Coronary artery (tissue), 2 donors: ENCODE data around the gene FASN.

Source experiments
- DNase-seq: peaks from one replicate; pipeline ENCODE4 v3.0.0-alpha.2; 2017; ENCODE audit warnings: low spot score
- H3K27ac ChIP-seq, 2 donors: fragments of 200-600 bp; sonication (generic); one replicate each; pipeline ENCODE4 v1.5.1; 2016 to 2019
- H3K4me3 ChIP-seq: fragments of 200-600 bp; sonication (generic); 2 replicates; pipeline ENCODE4 v1.5.1; 2016; ENCODE audit warnings: mild to moderate bottlenecking, moderate library complexity
- TF ChIP-seq, protein P1 (sequence below): fragments of 200-600 bp; sonication (generic); IDR thresholded peaks from one replicate; pipeline ENCODE4 v1.5.1; 2019; ENCODE audit warnings: antibody characterized with exemption

Gene FASN

DNA sequence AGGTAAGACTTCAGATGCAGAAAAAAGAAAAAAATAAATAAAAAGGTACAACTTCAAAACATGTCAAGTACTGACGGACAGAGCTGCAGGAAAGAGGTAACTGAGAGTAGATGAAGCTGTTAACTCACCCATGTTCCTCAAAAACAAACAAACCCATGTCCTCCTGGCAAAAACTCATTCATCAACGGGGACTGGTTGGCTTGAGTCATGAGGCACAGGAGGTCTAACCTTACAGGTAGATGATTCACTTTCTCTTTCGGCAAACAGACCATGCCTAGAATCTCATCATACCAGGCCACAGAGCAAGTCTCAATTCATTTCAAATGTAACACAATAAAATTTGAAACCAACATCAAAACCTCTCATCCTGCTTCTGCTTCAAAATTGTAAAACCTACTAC, 12.3 kb upstream of the FASN start:
- DNase-seq, result no peak
- no peak overlapping the region for H3K27ac ChIP-seq
- TF ChIP-seq, protein P1, sequence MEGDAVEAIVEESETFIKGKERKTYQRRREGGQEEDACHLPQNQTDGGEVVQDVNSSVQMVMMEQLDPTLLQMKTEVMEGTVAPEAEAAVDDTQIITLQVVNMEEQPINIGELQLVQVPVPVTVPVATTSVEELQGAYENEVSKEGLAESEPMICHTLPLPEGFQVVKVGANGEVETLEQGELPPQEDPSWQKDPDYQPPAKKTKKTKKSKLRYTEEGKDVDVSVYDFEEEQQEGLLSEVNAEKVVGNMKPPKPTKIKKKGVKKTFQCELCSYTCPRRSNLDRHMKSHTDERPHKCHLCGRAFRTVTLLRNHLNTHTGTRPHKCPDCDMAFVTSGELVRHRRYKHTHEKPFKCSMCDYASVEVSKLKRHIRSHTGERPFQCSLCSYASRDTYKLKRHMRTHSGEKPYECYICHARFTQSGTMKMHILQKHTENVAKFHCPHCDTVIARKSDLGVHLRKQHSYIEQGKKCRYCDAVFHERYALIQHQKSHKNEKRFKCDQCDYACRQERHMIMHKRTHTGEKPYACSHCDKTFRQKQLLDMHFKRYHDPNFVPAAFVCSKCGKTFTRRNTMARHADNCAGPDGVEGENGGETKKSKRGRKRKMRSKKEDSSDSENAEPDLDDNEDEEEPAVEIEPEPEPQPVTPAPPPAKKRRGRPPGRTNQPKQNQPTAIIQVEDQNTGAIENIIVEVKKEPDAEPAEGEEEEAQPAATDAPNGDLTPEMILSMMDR, result no peak
- H3K4me3 ChIP-seq, result no peak overlapping the region

DNA sequence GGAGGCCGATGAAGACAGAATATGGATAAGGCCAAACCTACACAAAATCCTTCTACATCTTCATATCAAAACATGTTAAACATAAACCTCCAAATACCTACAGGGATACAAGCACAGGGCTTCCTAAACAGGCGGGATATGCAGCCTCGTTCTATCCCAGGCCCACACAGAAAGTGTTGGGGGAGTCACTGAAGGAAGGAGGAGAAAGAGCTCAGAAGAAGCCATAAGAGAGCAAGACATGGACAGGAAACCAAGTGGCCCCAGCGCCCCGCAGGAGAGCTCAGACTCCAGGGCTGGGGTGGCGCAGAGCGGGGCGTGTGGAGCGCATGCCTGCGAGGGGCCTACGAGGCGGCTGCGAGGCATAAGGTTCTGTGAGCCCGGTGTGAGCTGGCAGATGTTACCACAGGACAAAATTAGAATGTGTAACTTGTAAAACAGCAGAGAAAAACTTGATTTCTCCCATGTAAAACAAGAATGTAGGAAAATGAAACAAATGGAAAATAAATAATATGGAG, 11.0 kb upstream of the FASN start:
- DNase-seq, result no peak
- H3K4me3 ChIP-seq, result no peak overlapping the region
- TF ChIP-seq, protein P1, result no peak
- H3K27ac ChIP-seq, result no peak overlapping the region

DNA sequence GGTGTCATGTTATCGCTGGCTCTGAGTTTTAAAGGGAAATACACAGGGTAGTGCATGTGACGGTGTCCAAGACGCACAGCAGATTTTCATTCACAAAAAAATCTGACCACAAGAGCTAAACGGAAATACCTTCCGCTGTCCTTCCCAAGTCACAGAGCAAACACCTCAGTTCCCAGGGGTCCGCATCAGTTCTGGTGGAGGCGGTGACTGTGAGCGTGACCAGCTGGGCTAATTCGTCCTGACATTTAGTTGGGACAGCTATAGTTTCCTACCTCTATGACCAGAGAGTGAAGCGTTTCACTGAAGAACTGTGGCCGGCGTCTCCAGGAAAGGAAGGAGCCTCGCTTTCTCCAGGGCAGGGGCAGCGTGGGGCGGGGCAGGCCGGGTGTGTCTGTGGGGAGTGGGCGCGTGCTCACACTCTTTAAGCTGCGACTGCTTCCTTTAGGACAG, 10.5 kb upstream of the FASN start:
- DNase-seq, result no peak
- H3K27ac ChIP-seq, result no peak overlapping the region

DNA sequence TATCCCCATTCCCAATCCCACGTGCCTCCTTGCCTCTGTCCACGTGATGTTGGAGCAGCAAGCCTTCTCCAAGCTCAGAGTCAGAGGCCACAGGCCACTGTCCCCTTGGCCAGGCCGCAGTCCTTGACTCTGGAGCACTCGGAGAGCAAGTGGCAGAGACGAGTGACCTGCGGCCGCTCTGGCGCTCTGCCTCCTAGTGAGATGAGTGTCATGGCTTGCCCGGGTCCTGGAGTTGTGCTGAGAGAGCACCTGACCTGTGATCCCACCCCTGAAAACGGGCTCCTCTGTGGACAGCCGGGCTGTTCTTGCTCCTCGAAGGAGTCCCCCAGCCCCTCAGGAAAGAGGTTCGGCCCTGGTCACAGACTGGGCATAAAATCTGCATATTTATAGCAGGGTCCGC, 10.0 kb upstream of the FASN start:
- H3K4me3 ChIP-seq, result no peak overlapping the region
- TF ChIP-seq, protein P1, result no peak
- no peak overlapping the region for H3K27ac ChIP-seq
- no peak for DNase-seq

More for the DNA sequence above, 10.5 kb upstream of the FASN start:
- H3K4me3 ChIP-seq, result no peak overlapping the region
- TF ChIP-seq, protein P1, result no peak

DNA sequence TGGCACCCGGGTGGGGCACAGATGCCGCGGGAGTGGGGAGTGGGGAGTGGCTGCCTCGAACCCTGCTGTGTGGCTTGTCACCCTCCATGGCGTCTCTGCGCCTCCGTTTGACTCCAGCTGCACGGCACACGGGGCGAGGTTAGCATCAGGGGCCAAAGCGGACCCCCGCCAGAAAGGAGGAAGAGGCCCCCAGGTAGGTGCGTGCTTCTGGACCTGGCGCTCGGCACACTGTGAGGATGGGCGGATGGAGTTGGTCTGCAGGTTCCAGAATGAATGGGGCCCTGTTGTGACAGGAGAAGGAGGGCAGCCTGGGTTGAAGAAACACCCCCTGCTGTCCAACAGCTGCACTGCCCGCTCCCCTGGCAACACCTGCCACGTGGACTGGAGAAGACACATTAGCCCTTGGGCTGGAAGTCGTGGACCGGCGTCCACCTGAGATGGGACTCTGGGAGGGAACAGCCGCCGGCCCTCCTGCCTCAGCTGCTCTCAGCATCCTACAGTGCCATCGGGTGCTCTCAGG, 9.4 kb upstream of the FASN start:
- no peak overlapping the region for H3K4me3 ChIP-seq
- peak overlapping the region in 1 of 2 donors; percentile 82 for H3K27ac ChIP-seq
- no peak for DNase-seq
- TF ChIP-seq, protein P1, result no peak

DNA sequence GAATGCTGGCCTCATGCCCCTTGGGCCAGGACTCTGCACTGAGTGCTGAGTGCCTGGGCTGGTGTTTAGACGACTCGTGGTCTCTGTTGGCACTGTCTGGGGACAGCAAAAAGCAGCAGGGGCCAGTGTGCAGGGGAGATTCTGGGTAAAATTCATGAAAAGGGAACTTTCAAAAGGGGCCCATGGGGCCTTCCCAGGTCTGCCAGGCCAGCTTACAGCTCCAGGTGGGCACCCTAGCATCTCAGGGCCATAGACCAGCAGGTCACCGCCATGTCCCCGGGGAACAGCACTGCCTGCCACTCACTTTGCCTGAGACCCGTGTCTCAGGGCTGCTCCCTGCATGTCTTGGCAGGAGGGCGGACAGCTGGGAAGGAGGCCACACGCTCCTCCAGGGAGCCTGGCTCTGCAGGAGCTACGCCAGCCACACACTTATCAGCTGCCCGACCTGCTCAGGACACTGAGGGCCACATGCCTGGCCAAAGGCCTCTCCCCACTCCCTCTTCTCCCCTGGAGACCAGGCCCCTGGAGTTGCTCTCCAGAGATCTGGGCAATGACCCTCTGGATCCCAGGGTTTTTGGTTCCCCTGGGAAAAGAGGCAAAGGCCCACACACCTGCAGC, 8.8 kb upstream of the FASN start:
- TF ChIP-seq, protein P1, result no peak
- Histone ChIP-seq H3K4me3 (peak overlapping the region; percentile 43), H3K27ac (peak overlapping the region; percentile 64 to 82)
- DNase-seq, result no peak
